ENCODE results near the gene BCR.

GRCh38 chr22:23149743-23150238, 30.5 kb upstream of the BCR start:
- TF ChIP-seq, protein P1, sequence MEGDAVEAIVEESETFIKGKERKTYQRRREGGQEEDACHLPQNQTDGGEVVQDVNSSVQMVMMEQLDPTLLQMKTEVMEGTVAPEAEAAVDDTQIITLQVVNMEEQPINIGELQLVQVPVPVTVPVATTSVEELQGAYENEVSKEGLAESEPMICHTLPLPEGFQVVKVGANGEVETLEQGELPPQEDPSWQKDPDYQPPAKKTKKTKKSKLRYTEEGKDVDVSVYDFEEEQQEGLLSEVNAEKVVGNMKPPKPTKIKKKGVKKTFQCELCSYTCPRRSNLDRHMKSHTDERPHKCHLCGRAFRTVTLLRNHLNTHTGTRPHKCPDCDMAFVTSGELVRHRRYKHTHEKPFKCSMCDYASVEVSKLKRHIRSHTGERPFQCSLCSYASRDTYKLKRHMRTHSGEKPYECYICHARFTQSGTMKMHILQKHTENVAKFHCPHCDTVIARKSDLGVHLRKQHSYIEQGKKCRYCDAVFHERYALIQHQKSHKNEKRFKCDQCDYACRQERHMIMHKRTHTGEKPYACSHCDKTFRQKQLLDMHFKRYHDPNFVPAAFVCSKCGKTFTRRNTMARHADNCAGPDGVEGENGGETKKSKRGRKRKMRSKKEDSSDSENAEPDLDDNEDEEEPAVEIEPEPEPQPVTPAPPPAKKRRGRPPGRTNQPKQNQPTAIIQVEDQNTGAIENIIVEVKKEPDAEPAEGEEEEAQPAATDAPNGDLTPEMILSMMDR (IDR thresholded peaks at IDR 0.05): no peak
- TF ChIP-seq POLR2AphosphoS5 (IDR thresholded peaks at IDR 0.05): no peak
- no peak for TF ChIP-seq POLR2A (IDR thresholded peaks at IDR 0.05)

Measured in upper lobe of left lung (tissue), 4 donors.